G401.6 (cell line): ENCODE results near the gene STX18.
"Not testable (repeated sequence)": the region's sequence is repeated elsewhere in the genome, so short reads cannot be mapped to it uniquely, and the experiment has no call there.

Source experiments
- FAIRE-seq: peaks from 2 replicates; lab custom pipeline; 2012; peaks lifted over from hg19 to GRCh38; lab: Jason Lieb, UNC

STX18 gene

GRCh38 chr4:4507923-4508322, 33.9 kb downstream of the STX18 start:
- FAIRE-seq = peak; percentile 83

- no peak for FAIRE-seq
Measured at GRCh38 chr4:4507403-4507802, 34.4 kb downstream of the STX18 start.

DNA sequence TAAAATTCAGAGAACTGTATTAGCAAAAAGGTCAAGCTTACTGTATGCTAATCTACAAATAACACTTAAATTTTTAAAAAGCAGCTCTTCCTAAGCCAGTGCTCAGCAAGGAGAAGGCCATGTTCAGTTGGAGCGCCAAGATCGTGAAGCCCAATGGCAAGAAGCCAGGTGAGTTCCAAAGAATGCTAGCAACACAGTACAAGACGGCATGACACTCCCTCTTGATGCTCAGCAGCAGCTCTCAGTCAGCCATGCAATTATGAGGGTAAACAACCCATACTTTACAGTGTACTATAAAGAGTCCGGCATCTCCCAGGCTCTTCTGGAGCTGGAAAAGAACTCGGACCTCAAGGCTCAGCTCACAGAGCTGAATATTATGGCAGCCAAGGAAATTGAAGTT, 34.9 kb downstream of the STX18 start:
- no peak for FAIRE-seq

DNA sequence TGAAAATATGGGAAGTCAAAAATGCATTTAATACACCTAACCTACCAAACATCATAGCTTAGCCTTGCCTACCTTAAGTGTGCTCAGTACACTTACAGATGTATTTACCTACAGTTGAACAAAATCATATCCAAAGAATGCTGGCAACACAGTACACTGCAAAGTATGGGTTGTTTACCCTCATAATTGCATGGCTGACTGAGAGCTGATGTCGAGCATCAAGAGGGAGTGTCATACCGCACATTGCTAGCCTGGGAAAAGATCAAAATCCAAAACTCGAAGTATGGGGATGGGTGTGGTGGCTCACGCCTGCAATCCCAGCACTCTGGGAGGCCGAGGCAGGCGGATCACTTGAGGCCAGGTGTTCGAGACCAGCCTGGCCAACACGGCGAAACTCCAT, 36.6 kb downstream of the STX18 start:
- FAIRE-seq = not testable (repeated sequence)

- no peak for FAIRE-seq
Measured at GRCh38 chr4:4504783-4505182, 37.1 kb downstream of the STX18 start.

DNA sequence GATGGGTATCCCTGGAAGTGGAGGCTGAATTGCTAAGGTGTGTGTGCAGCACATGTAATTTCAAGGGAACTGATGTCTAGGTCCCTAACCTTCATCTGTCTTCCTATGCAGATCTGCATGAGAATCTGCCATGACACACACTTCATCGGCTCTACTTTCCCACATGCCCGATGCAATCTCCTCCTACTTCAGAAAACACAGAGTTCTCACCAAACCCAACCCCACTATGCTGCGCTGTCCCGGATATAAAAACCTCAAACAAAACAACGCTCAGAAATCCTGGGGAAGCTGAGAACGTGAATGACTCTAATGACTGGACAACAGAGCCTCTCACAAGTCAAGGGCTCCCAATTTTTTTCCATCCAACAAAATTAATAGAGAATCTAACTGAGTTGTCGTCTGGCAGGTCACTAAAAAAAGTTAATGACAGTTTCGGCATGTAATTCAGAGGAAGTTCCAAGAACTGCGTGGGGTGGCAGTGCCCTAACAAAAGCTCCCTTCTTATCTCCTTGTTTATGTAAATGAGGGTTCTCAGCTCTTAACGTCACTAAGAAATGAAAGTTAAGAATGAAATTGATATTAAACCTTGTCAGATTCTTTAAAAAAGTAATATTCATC, 39.0 kb downstream of the STX18 start:
- peak; percentile 81 for FAIRE-seq

DNA sequence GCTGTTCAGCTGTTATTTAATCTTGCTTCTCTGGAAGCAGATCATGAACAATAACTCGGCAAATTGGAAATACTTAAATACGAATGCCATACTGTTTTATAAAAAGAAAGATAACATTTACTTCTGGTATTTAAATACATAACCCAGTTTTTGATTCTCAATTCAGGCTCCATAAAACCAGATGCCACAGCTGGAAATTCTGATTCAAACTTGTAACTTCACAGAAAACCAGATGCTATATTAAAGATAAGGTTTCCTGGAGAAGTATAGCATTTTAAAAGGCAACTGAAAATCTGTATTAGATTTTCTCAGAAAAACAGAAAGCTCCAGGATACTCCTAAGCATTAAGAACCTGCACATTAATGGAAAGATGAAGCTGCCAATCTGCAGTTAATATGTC, 40.2 kb downstream of the STX18 start:
- FAIRE-seq = no peak

DNA sequence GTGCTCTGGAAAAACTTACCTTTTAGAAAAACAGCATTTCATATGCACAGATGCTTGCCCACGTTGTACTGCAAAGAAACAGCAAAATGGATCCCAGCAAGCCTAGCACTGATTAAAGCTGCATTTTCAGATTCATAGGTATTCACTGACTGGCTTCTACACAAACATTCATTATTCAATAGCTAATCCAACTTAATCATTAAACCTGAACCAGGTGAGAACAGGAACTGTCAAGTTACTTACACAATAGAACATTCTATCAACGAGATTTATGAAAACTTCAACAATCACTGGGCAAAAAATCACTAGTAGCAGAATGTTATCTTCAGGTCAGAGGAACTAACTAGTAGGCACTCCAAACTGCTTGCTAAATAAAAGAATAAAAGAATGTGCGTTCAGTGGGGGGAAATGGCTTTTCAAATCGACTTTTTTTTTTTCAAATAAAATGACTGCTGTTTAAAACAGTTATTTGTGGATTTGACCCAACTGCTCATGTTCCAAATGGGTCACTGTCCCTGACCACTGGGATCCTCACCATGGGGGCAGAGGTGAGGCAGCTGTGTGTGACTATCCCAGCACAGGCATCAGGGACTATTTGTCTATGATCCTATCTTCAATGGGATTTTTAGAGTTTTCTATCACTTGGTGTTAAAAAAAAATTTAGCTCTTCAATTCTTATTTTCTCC, 42.3 kb downstream of the STX18 start:
- FAIRE-seq = peak; percentile 21

DNA sequence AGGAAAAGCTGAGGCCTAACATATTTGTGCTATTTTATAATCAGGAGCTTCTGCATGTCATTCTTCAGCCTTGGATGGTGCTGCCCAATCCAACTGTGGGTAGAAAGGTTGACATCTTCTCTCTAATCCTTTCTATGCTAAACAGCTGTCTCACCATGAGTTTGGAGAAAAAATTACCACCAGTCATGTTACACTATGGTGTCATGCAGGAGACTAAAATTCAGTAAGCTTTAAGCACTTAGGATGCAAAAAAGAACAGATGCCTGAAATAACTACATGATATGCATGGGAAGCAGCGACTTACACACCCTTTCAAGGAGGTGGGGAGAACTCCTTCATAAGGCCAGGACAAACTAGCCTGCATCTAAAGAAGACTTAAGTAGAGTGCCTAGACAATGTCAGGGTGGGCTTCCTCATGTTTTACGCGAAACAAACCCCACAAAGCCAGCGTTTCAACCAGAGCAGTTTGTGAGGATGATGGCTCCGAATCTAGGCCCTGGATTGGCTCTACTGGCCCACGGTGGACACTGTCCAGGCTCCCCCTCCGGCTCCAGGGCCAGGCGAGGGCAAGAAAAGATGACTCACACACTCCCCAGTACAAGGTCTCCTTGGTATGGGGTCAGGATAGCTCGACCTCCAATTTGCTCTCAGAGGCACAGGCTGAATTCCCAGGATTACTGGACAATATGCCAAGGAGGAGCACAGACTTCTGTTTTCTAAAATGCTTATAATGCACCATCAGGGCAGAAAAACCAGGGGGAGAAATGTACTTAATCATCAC, 45.1 kb downstream of the STX18 start:
- FAIRE-seq = no peak

GRCh38 chr4:4494882-4495281, 47.0 kb downstream of the STX18 start:
- no peak for FAIRE-seq

GRCh38 chr4:4492161-4492847, 49.5 kb downstream of the STX18 start:
- no peak for FAIRE-seq

GRCh38 chr4:4491396-4491893, 50.4 kb downstream of the STX18 start:
- FAIRE-seq = no peak

DNA sequence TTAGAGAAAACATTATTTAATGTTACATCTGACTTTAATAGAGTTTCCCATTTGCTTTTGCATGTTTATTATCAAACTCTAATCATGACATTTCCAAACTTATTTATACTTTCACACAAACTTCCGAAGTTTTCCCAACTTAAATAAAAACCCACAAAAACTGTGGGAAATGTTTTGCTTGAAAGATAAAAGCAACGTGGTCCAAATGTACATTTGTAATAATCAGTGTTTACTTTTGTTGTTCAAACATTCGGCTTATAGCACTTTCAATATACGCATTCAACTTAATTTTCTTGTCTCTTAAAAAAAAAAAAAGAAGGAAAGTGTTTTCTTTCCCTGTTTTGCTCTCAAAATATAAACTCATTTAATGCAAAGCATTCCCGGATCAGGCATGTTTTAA, 51.0 kb downstream of the STX18 start:
- FAIRE-seq = no peak

GRCh38 chr4:4490041-4490440, 51.8 kb downstream of the STX18 start:
- FAIRE-seq = no peak

- peak; percentile 98 for FAIRE-seq
Measured at GRCh38 chr4:4488405-4489404, 53.1 kb downstream of the STX18 start.

GRCh38 chr4:4486969-4487368, 54.9 kb downstream of the STX18 start:
- FAIRE-seq = no peak

DNA sequence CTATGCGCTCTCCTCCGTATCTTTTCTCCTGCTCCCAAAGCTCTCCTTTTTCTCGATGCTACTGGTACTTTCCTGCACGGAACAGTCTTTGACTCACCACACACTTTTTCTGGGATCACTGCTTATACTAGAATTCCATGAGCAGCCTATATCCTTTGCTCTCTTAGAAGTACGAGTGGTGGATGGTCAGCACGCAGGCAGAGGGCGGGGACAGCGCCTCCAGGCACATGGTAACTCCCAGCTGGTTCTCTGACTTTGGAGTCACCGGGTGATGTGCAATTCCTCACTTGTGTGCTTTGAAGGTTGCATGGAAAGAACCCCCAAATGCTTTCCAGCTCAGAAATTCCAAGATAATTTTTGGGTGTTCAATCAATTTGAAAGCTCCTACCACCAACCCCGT, 56.0 kb downstream of the STX18 start:
- FAIRE-seq = no peak

DNA sequence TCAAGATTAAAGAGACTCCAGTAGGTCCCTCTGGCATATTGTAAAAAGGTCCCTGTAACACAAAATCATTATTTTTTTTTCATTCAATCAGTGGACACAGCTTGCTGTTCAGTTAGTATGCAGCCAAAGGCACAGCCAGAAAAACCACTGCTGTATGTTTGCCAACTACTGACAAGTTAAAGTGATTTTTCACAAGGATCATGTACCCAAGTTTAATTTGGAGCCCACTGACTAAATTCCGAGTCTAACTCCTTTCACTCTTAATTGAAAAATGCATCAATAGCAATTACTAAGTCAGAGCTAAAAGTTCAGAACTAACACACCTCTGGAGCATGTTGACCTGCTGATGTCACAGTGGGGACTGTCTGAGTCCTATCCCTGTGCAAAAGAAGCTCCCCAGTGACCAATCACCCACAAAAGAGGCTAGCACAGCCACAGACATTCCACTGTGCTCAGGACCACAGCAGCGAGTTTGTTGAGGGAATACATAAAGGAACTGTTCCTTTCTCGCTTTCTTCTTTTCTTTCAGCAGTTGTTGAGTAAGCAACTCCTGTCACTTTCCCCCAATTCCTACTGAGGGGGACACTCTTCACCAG, 60.4 kb downstream of the STX18 start:
- FAIRE-seq = no peak

- peak; percentile 90 for FAIRE-seq
Measured at GRCh38 chr4:4480685-4481398, 61.0 kb downstream of the STX18 start.

DNA sequence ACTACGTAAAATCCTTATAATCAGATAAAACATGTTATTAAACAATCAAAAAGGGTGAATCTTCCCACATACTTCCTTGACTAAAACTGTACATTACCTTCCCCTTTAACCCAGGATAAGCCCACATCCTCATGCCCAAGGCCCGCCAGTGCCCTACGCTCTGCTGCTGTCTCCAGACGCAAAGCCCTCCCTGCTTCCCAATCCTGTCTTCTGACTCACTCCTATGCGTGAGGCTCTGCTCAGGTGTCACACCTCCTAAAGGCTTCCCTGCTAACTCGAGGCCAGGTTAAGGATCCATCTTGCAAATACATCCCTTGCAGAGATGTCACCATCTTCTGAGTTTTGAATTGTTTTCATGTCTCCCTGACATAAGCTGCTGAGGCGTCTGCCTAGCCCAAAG, 61.6 kb downstream of the STX18 start:
- FAIRE-seq = no peak
